ENCODE measurements around the gene PDE8B. TPM values are rescaled to one million over a fixed set of nuclear protein-coding genes. Genes with fewer than 3 reads are reported as not detected.

The PDE8B gene
- total RNA-seq, 1 experiment from 2014 or later, result 1.9 TPM

DNA sequence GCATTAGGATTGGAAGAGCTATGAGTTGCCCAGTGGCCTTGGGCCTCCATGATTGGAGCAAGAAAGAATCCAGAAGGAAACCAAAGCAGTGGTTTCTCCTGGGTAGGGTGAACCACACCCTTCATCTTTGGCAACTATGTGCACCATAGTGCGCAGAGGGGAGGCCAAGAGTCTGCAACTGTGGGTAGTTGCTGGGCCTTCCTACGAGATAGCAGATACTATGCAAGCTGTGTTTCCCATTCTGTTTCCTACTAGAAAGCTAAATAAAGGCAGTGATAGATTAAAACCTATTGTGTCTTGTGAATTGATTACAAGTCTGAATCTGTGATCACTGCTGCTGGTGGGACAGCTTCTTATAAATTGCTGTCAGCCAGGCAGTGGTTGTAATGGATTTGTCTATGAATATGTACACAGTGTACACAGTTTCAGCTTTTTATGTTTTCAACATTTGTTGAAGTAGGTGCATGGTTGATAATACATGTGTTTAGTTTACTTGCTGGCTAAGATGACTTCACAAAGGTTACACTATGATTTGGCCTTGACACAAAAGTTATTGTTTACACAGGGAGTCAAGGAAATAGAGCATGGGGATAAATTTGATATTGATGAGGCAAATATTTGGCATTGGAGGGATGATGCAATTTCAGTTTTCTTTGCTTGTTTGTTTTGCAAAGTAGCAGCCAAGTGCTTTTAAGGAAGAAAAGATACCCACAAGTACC, 23.7 kb upstream of the PDE8B start:
- DNase-seq (ENCODE audit: extremely low read depth, low read depth), result no peak

DNA sequence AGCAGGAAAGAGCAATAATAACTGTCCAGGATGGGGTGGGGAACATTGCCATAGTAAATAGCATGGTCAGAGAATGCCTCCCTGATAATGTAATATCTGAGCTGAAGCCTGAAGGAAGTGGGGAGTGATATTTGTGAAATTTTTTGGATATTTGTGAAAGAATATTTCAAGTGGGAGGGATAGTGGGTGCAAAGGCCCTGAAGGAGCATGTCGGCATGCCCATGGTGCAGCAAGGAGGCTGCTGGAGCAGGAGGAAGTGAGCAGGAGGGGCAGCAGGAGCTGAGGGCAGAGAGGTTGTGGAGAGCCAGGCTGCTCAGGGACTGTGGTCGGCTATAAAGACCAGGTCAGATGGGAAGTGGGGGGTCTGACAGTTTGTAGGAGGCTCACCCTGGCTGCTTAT, 21.1 kb upstream of the PDE8B start:
- no peak for DNase-seq (ENCODE audit: extremely low read depth, low read depth)

DNA sequence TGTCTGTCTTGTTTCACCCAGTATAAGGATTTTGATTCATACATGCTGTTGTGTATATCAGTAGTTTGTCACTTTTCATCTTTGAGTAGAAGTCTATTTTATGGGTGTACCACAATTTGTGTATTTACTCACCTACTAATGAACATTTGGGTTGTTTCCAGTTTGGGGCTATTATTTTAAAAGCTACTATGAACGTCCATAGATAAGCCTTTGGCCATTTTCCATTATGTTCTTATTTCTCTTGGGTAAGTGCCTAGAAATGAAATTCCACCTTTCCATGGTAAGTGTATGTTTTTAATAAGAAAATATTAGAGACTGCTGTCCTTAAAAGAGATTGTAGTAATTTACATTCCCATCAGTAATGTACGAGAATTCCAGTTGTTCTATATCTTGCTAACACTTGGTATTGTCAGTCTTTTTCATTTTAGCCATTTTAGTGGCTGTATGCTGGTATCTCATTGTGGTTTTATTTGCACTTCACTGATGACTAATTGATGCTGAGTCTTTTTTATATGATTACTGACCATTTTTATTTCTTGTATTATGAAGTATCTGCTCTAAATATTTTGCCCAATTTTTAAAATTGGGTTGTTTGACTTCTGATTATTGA, 17.9 kb upstream of the PDE8B start:
- DNase-seq (ENCODE audit: extremely low read depth, low read depth), result no peak

DNA sequence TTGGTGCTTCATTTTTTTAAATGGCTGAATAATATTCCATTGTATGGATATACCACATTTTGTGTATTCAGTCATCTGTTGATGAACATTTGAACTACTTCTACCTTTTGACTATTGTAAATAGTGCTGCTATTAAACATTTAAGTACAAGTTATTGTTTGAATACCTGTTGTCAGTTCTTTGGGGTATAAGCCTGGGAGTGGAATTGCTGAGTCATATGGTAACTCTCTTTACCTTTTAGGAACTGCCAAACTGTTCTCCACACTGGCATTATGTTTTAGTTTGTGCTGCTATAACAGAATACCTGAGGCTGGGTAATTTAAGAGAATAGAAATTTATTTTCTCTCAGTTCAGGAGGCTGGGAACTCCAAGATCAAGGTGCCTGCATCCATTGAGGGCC, 15.7 kb upstream of the PDE8B start:
- DNase-seq (ENCODE audit: extremely low read depth, low read depth), result no peak

DNA sequence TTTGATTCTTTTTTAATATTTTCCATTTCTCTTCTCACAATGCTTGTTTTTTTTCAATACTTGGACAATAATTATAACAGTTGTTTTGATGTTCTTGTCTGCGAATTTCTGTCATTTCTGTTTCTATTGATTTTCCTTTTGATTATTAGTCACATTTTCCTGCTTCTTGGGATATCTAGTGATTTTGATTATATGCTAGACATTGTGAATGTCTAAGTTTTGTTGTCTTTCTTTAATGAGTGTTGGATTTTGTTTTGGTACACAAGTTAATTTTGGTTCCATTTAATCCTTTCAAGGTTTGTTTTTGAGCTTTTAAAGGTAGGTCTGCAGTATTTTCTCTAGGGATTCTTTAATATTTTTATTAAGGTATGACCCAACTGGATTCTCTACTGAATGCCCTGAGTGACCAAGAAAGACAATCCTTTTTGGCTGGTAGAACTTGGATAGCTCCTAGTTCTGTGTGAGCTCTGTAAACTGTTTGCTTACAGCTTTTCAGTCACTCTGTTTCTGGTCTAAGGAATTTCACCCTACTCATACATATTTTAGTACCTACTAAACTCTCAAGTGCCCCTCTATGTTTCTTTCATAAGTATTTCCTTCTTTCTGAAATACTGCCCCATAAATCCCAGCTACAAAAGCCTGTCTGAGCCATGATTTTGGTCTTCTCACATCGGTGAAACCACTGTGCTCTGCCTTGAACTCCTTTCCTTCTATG, 12.5 kb upstream of the PDE8B start:
- no peak for DNase-seq (ENCODE audit: extremely low read depth, low read depth)

DNA sequence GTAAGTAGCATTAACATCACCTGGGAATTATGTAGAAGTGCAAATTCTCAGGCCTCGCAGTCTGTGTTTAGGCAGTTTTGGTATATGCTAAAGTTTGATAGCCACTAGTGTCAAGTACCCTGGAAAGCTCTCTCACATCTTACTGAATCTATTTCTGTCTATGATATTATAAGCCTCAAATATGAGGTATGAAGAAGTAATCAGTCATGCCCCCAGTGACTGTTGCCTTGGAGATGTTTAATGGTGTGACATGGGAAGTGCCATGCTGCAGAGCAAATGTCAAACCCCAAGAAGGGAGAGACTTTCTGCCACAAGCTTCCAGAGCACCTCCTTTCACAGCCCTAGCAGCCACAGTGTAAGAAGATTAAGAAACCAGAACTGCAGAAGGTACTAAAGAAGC, 9.8 kb upstream of the PDE8B start:
- DNase-seq (ENCODE audit: extremely low read depth, low read depth), result no peak

DNA sequence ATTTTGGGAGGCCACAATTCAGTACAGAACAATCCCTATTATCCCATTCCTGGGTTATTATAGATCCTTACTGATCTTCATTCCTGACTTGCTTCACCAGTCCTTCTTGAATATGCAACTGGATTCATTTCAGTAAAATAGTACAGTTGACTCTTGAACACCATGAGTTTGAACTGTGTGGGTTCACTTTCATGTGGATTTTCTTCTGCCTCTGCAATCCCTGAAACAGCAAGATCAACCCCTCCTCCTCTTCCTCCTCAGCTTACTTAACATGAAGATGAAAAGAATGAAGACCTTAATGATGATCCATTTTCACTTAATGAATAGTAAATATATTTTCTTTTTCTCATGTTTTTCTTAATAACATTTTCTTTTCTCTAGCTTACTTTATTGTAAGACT, 8.3 kb upstream of the PDE8B start:
- no peak for DNase-seq (ENCODE audit: extremely low read depth, low read depth)

DNA sequence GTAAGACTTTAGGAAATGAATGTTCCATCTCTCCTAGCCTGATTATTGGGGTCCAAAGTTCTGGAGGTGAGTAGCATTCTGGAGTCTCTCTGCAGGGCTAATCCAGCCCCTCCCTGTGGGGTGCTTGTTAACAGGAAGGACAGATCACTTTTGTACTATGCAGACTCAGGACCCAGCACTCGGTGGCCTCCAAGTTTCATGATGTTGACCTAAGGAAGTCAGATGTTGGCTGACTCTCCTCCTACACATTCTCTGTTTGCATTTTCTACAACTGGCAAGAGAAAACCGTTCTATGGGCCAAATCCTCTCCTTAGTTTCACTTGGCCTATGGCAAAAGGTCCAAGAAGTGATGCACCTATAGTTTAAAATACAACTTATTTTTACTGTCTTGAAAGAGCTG, 5.5 kb upstream of the PDE8B start:
- DNase-seq (ENCODE audit: extremely low read depth, low read depth), result no peak

DNA sequence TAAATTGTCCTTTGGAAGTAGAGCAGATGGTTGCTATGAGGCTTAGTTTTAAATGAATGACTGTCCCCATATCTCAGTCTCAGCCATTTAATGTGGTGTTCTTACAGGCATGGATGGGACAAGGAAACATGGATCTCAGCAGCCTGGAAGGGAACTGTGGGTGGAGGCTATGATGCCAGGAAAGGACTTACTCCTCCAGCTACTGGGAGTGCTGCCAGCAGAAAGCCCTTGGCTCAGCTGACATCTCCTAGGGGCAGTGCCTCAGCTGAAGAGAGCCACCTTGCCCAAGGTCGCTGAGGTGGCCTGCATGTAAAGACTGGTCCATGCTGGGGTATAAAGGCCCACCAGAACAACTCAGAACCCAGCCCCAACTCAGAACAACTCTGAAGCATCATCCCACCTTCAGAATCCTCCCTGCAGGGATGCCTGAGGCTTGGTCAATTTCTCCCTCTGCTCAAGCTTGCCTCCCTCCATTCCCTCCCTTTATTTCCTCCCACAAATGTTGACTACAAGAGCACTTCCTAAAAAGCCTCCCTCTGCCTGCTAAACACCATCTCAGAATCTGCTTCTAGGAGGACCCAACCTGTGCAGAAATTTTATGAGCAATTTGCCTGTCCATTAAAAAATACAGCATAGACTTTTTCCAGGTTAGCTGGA, 1.8 kb upstream of the PDE8B start:
- DNase-seq (ENCODE audit: extremely low read depth, low read depth), result no peak

DNA sequence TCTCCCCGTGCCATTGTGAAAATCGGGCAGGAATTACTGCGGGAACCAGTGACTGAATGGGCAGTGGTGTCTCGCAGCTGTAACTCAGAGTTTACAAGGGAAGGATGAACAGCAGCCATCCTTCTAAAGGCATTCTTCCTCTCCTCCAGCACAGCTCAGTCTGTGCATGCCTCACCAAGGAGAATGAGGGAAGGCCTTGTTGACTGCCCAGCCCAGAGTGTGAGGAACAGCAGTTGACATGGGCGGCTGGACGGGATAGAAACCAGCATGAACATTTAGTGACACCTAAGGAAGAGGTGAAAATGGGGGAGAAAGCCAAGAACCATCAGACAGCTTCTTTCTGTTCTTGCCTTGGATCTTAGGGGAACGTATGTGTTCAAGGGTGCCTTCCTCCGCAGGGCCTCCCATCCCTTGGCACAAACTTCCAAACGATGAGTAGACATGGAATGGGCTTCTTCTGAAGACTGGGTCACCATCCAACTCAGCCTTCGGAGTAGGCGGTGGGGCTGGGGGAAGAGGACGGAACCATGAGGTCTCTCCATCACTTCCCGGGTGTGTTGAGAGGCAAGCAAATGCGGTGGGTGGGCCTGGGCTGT, 887 bp upstream of the PDE8B start:
- DNase-seq (ENCODE audit: extremely low read depth, low read depth), result no peak

DNA sequence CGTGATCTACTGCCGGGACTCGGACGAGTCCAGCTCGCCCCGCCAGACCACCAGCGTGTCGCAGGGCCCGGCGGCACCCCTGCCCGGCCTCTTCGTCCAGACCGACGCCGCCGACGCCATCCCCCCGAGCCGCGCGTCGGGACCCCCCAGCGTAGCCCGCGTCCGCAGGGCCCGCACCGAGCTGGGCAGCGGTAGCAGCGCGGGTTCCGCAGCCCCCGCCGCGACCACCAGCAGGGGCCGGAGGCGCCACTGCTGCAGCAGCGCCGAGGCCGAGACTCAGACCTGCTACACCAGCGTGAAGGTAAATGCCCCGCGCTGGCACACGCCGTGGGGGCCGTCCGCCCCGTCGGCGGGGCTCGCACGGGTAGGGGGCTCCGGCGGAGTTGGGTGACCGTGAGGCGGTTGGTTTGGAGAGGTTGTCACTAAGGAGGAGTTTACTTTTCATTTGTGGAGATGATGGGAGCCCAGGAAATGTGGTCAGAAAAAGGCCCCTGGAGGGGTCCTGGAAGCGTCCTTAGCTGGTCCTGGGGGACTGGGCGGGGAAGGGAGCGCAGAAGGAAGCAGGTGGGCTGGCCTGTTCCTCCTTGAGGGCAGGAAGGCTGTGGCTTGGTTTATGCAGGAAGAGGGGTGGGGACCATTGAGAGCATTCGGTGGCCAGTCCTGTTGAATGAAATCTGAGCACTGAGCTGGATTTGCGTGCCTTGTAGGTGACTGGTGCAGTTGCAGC, 647 bp downstream of the PDE8B start:
- DNase-seq (ENCODE audit: extremely low read depth, low read depth), result no peak

DNA sequence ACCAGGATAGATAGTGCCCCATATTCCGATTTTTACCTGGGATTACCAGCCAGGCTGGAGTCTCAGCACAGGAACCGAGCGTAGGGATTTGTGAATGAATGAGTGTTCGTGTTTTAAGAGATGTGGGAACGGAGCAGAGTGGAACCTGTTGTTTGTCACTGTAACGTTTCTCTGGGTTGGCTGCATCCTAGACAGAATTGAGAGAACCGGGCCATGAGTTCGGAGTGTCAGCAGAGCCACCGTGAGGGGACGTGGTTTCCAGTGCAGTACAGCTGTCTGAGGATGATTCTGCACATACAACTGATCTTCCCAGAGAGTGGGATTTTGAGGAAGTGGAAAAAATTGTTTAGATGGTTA, 1.2 kb downstream of the PDE8B start:
- DNase-seq (ENCODE audit: extremely low read depth, low read depth), result no peak

DNA sequence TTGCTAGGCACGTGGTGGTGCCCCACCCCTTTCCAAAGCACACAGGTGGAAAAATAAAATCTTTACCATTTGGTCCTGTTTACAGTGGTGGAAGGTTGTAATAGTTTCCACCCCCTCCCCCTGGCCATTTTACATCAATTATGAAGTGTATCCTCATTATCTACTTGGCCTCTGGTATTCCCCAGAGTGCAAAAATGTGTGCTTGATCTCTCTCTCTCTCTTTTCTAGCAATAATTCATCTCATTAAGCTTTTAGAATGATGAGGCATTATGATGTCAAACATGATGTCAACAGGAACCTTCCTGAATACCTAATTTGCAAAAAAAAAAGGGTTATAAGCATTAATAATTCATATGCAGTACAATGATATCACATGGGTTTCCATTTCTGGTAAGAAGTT, 3.1 kb downstream of the PDE8B start:
- DNase-seq (ENCODE audit: extremely low read depth, low read depth), result no peak

DNA sequence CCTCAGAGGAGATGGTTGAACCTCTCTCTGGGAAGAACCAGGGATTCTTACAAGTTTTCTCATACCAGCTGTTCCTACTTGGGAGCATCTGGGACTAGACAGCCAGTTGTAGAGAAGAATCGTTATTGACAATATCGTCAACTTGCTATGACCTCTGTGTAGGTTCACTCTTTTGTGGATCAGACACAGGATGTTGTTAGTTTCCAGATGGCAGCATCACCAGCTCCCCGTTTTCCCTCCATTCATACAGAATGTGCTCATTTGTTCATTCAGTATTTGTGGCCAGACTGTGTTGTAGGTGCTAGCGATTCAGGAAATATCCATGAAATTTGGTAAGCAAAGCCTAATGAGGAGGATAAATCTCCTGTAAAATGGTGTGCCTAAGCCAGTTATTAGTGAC, 3.7 kb downstream of the PDE8B start:
- DNase-seq (ENCODE audit: extremely low read depth, low read depth), result no peak

DNA sequence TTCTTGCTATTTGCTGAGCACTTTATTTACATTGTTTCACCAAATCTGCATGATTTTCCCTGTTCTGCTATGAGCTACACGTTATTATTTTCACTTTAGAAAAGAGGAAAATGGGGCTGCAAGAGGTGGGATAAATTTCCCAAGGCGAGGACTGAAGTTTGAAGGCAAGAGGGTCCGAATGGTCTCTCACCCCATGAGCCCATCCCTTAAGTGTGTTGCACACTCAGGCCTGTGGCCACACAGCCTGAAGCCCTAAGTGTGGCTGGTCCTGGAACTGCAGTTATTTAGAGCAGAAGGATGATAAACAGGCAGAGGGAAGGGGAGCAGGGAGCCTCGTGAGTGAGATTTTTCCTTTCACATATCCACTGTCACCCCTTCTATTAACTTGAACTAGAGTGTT, 7.8 kb downstream of the PDE8B start:
- peak; percentile 28 for DNase-seq (ENCODE audit: extremely low read depth, low read depth)

DNA sequence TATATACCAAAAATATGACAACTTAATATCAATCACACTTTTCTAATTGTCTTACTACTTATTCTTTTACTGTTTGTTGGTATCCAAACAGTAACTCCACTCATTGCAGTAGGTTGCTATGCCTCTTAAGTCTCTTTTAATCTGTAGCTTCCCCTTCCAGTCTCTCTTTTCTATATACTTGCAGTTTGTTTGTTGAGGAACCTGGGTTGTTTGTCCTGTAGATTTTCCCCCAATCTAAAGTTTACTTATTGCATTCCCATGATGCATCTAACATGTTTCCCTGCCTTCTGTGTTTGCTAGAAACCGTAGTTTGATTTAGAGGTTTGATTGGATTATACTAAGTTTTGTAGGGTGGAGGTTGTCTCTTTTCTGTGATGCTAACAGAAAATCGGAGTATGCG, 10.6 kb downstream of the PDE8B start:
- no peak for DNase-seq (ENCODE audit: extremely low read depth, low read depth)

DNA sequence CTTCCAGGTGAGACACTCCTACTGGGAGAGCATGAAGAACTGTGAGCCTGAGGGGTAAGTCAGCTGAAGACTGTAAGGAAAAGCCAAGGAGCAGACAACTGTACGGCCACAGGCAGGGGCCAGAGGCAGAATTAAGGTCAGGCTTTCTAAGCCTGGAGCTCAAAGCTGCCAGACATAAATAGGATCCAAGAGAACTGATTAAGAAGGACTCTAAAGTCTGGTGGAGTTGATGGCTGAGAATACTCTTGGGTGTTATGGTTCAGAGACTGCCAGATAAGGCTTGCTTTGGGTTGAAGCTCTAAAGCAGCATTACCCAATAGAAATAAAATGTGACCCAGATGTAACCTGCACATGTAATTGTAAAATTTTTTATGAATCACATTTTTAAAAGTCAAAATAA, 12.2 kb downstream of the PDE8B start:
- DNase-seq (ENCODE audit: extremely low read depth, low read depth), result no peak

DNA sequence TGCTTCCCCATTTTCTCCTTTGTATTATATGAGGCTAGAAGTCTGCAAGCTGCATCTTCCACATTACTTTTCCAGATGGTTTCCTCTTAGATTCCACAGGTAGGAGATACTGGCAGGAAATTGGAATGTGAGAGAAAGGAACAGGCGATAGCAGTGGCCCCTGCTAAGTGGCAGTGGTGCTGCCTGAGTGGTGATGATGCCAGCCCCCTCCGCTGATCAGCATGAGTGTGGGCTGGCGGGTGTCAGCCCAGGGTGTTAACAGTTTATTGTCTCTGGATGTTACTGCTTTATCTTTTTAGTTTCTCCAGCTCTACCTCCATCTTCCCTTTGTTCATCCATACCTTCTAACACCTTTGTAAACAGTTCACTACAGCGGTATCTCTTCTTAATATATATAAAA, 13.2 kb downstream of the PDE8B start:
- no peak for DNase-seq (ENCODE audit: extremely low read depth, low read depth)

DNA sequence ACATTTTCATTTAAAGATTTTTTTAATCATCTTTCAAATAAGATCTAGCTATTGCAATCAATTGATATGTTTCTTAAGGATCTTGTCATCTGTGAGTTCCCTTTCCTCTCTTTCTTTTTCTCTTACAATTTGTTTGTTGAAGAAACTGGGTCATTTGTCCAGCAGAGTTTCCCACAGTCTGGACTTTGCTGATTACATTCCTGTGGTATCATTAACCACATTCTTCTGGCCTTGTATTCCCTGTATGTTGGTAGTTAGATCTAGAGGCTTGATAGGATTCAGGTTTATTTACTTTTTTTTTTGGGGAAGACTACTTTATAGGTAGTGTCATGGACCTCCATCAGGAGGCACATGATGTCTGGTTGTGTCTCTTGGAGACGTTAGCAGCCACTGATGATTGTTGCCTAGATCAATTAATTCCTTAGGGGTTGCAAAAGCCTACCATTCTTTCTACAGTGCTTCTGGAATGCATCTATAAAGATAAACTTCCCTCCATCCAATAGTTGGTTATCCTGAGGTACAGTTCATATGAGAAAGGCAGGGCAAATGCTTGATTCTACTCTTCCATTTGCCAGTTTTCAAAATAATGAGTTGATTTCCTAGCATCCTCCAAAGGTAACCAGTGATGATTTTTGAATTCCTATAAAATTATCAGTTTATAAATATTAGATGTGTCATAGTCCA, 14.3 kb downstream of the PDE8B start:
- no peak for DNase-seq (ENCODE audit: extremely low read depth, low read depth)

DNA sequence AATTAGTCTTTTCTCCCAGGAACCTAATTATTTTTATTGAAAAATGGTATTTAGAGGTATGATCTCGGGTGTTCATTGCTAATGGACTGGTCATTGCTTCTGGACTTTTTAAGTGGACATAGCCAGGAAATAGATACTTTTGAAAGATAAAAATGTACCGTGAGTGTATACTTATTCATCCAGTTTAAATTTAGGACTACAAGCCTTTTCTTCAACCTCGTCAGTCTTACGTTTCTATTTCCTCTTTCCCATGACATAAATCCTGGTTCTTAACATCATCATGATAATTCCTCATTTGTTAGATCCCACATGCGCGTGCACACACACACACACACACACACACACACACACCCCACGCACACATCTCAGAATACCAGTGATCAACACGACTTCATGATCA, 15.1 kb downstream of the PDE8B start:
- DNase-seq (ENCODE audit: extremely low read depth, low read depth), result no peak

Measured in NCI-H460 (cell line).